Tibial nerve (tissue), 3 donors: Measurements from ENCODE around the gene MEGF6.

Experiments used
- POLR2A ChIP-seq, 2 donors: fragments of 450-650 bp; IDR thresholded peaks; one replicate each; pipeline ENCODE4 v1.6.1; 2017; ENCODE audit warnings: antibody characterized with exemption in 2 of 2, mild to moderate bottlenecking in 2 of 2, moderate library complexity in 2 of 2
- TF ChIP-seq, protein P1 (sequence below), 5 experiments: fragments of 200-600 bp in 3 of 5; fragments of 450-650 bp in 2 of 5; sonication (generic) in 3 of 5; IDR thresholded peaks; one replicate each; pipeline ENCODE4 v1.5.1; 2016 to 2019; ENCODE audit warnings: antibody characterized with exemption in 5 of 5, mild to moderate bottlenecking in 3 of 5, moderate library complexity in 2 of 5

DNA sequence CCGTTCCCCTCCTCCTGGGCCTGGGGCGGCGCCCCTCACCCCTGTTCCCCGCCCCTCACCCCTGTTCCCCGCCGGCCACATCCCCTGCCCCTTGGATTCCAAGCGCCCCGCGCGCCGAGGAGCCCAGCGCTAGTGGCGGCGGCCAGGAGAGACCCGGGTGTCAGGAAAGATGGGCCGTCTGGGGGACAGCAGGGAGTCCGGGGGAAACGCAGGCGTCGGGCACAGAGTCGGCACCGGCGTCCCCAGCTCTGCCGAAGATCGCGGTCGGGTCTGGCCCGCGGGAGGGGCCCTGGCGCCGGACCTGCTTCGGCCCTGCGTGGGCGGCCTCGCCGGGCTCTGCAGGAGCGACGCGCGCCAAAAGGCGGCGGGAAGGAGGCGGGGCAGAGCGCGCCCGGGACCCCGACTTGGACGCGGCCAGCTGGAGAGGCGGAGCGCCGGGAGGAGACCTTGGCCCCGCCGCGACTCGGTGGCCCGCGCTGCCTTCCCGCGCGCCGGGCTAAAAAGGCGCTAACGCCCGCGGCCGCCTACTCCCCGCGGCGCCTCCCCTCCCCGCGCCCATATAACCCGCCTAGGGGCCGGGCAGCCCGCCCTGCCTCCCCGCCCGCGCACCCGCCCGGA, 40.7 kb upstream of the MEGF6 start, which contains the start of gene TP73:
- TF ChIP-seq, protein P1, sequence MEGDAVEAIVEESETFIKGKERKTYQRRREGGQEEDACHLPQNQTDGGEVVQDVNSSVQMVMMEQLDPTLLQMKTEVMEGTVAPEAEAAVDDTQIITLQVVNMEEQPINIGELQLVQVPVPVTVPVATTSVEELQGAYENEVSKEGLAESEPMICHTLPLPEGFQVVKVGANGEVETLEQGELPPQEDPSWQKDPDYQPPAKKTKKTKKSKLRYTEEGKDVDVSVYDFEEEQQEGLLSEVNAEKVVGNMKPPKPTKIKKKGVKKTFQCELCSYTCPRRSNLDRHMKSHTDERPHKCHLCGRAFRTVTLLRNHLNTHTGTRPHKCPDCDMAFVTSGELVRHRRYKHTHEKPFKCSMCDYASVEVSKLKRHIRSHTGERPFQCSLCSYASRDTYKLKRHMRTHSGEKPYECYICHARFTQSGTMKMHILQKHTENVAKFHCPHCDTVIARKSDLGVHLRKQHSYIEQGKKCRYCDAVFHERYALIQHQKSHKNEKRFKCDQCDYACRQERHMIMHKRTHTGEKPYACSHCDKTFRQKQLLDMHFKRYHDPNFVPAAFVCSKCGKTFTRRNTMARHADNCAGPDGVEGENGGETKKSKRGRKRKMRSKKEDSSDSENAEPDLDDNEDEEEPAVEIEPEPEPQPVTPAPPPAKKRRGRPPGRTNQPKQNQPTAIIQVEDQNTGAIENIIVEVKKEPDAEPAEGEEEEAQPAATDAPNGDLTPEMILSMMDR (IDR thresholded peaks at IDR 0.05), result no peak
- no peak for TF ChIP-seq POLR2A (IDR thresholded peaks at IDR 0.05)
